DND-41 (cell line): Measurements from ENCODE around the gene PHKA1.

Experiments
- ATAC-seq: fragments of 200-7000 bp; cut with Tn5 transposase; 3 replicates; pipeline ENCODE4 v1.9.1; 2021; ENCODE audit warnings: low read depth; ENCODE audit not compliant: insufficient read depth
- DNase-seq: peaks from one replicate; pipeline ENCODE4 v3.0.0-alpha.2; 2020
- H2AFZ ChIP-seq: 2 replicates; pipeline ENCODE4 v1.6.0; 2012; ENCODE audit warnings: low read depth, low read length
- H3K27ac ChIP-seq: 2 replicates; pipeline ENCODE4 v1.5.1; 2012; ENCODE audit warnings: low read length, inconsistent platforms
- H3K27me3 ChIP-seq: fragments of 200-600 bp; sonication (generic); 2 replicates; pipeline ENCODE4 v1.6.0; 2012; ENCODE audit warnings: low read length, mild to moderate bottlenecking, inconsistent platforms; ENCODE audit not compliant: insufficient read depth, poor library complexity
- H3K36me3 ChIP-seq: 2 replicates; pipeline ENCODE4 v1.5.1; 2012; ENCODE audit warnings: low read length, inconsistent platforms; ENCODE audit not compliant: insufficient read depth
- H3K4me1 ChIP-seq: 2 replicates; pipeline ENCODE4 v1.5.1; 2012; ENCODE audit warnings: mild to moderate bottlenecking, low read length; ENCODE audit not compliant: insufficient read depth
- H3K4me2 ChIP-seq: 2 replicates; pipeline ENCODE4 v1.6.0; 2012; ENCODE audit warnings: mild to moderate bottlenecking, moderate library complexity, low read length, inconsistent platforms; ENCODE audit not compliant: insufficient read depth
- H3K4me3 ChIP-seq, 2 experiments: fragments of 200-600 bp in 1 of 2; shearing (Covaris generic) in 1 of 2; 2 replicates each; pipeline ENCODE4 v1.5.1; 2012 to 2016; ENCODE audit warnings: inconsistent platforms in 2 of 2, low read length in 2 of 2, mild to moderate bottlenecking in 2 of 2, low read depth in 1 of 2, moderate library complexity in 1 of 2
- H3K79me2 ChIP-seq: 2 replicates; pipeline ENCODE4 v1.6.0; 2012; ENCODE audit warnings: low read length, inconsistent platforms; ENCODE audit not compliant: insufficient read depth
- H3K9ac ChIP-seq: 2 replicates; pipeline ENCODE4 v1.6.0; 2012; ENCODE audit warnings: low read depth, mild to moderate bottlenecking, inconsistent platforms, low read length, moderate library complexity
- H3K9me3 ChIP-seq: 2 replicates; pipeline ENCODE4 v1.5.1; 2012; ENCODE audit warnings: low read length, moderate library complexity, mild to moderate bottlenecking, inconsistent platforms; ENCODE audit not compliant: insufficient read depth, severe bottlenecking
- H4K20me1 ChIP-seq: 2 replicates; pipeline ENCODE4 v1.6.0; 2012; ENCODE audit warnings: low read length; ENCODE audit not compliant: insufficient read depth
- EZH2 ChIP-seq: IDR thresholded peaks from 3 replicates; pipeline ENCODE4 v1.6.1; 2012; ENCODE audit warnings: borderline replicate concordance, low read depth, mild to moderate bottlenecking, moderate library complexity, low read length, inconsistent platforms; ENCODE audit not compliant: severe bottlenecking
- TF ChIP-seq, protein P1 (sequence below): IDR thresholded peaks from 2 replicates; pipeline ENCODE4 v1.5.1; 2012; ENCODE audit warnings: borderline replicate concordance, low read length, moderate library complexity, mild to moderate bottlenecking; ENCODE audit not compliant: poor library complexity, severe bottlenecking; ENCODE audit errors: extremely low read depth

PHKA1 gene

DNA sequence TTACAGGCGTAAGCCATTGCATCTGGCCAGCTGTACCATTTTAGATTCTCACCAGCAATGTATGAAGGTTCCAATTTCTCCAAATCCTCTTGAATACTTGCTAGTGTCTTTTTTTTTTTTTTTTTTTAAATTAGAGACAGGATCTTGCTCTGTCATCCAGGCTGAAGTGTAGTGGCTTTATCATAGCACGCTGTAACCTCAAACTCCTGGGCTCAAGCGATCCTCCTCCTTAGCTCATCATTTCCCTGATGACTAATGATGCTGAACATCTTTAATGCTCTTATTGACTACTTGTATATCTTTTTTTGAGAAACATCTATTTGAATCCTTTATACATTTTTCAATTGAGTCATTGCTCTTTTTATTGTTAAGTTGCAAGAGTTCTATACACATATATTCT is 181.7 kb downstream of the PHKA1 start:
- Histone ChIP-seq H2AFZ (no peak overlapping the region), H3K9me3 (no peaks in the 10 kb centered on the region), H3K4me1 (no peaks in the 10 kb centered on the region), H3K27ac (no peak overlapping the region), H3K4me3 (no peak overlapping the region), H3K9ac (no peak overlapping the region), H3K36me3 (no peaks in the 10 kb centered on the region), H4K20me1 (no peaks in the 10 kb centered on the region), H3K4me2 (no peak overlapping the region), H3K79me2 (no peaks in the 10 kb centered on the region), H3K27me3 (no peaks in the 10 kb centered on the region)
- no peak for ATAC-seq
- TF ChIP-seq, protein P1, sequence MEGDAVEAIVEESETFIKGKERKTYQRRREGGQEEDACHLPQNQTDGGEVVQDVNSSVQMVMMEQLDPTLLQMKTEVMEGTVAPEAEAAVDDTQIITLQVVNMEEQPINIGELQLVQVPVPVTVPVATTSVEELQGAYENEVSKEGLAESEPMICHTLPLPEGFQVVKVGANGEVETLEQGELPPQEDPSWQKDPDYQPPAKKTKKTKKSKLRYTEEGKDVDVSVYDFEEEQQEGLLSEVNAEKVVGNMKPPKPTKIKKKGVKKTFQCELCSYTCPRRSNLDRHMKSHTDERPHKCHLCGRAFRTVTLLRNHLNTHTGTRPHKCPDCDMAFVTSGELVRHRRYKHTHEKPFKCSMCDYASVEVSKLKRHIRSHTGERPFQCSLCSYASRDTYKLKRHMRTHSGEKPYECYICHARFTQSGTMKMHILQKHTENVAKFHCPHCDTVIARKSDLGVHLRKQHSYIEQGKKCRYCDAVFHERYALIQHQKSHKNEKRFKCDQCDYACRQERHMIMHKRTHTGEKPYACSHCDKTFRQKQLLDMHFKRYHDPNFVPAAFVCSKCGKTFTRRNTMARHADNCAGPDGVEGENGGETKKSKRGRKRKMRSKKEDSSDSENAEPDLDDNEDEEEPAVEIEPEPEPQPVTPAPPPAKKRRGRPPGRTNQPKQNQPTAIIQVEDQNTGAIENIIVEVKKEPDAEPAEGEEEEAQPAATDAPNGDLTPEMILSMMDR: no peak
- TF ChIP-seq EZH2: no peak
- no peak for DNase-seq
